OCI-LY3 (cell line): ENCODE results near the gene RTN4RL1.

Experiments used
- H2AFZ ChIP-seq: fragments of 200-600, 300-600 bp; shearing (Covaris generic); 2 replicates; pipeline ENCODE4 v1.6.0; 2014; ENCODE audit warnings: antibody characterized with exemption, low read depth, low read length
- H3K27ac ChIP-seq: fragments of 200-600, 300-600 bp; sonication (generic); 2 replicates; pipeline ENCODE4 v1.5.1; 2014; ENCODE audit warnings: mild to moderate bottlenecking, low read length, moderate library complexity, mixed read lengths
- H3K27me3 ChIP-seq: fragments of 200-600, 300-600 bp; sonication (generic); 2 replicates; pipeline ENCODE4 v1.6.1; 2014; ENCODE audit warnings: low read depth, low read length, mixed read lengths
- H3K36me3 ChIP-seq: fragments of 200-600, 300-600 bp; sonication (generic); replicated peaks from 2 replicates; pipeline ENCODE3; 2014; ENCODE audit warnings: low read depth, low read length, mixed read lengths
- H3K4me1 ChIP-seq: fragments of 300-600, 200-600 bp; sonication (generic); 2 replicates; pipeline ENCODE4 v1.6.1; 2014; ENCODE audit warnings: low read length, mixed read lengths
- H3K4me2 ChIP-seq: fragments of 200-600, 300-600 bp; sonication (generic); 2 replicates; pipeline ENCODE4 v1.6.1; 2014; ENCODE audit warnings: low read length, mixed read lengths
- H3K4me3 ChIP-seq: fragments of 300-600, 200-600 bp; sonication (generic); 2 replicates; pipeline ENCODE4 v1.5.1; 2014; ENCODE audit warnings: antibody characterized with exemption, mild to moderate bottlenecking, low read length, moderate library complexity
- H3K79me2 ChIP-seq: fragments of 300-600, 200-600 bp; shearing (Covaris generic); 2 replicates; pipeline ENCODE4 v1.6.1; 2014; ENCODE audit warnings: mild to moderate bottlenecking, low read length, mixed read lengths
- H3K9ac ChIP-seq: fragments of 300-600, 200-600 bp; shearing (Covaris generic); 2 replicates; pipeline ENCODE4 v1.6.0; 2014; ENCODE audit warnings: mild to moderate bottlenecking, low read length, moderate library complexity
- H3K9me3 ChIP-seq: fragments of 200-600, 300-600 bp; shearing (Covaris generic); 2 replicates; pipeline ENCODE4 v1.6.1; 2014; ENCODE audit warnings: low read length, mixed read lengths; ENCODE audit not compliant: insufficient read depth
- H4K20me1 ChIP-seq: fragments of 200-600, 300-600 bp; sonication (generic); 2 replicates; pipeline ENCODE4 v1.6.1; 2016; ENCODE audit warnings: low read length, mixed read lengths; ENCODE audit not compliant: insufficient read depth
- EZH2phosphoT487 ChIP-seq: fragments of 200-600 bp; shearing (Covaris generic); IDR thresholded peaks from 2 replicates; pipeline ENCODE4 v1.6.1; 2018; ENCODE audit warnings: antibody characterized with exemption, mixed run types, low read depth
- TF ChIP-seq, protein P1 (sequence below): fragments of 200-600, 300-600 bp; sonication (generic); IDR thresholded peaks from 2 replicates; pipeline ENCODE4 v1.5.1; 2014; ENCODE audit warnings: antibody characterized with exemption, low read length, low read depth

The RTN4RL1 gene

DNA sequence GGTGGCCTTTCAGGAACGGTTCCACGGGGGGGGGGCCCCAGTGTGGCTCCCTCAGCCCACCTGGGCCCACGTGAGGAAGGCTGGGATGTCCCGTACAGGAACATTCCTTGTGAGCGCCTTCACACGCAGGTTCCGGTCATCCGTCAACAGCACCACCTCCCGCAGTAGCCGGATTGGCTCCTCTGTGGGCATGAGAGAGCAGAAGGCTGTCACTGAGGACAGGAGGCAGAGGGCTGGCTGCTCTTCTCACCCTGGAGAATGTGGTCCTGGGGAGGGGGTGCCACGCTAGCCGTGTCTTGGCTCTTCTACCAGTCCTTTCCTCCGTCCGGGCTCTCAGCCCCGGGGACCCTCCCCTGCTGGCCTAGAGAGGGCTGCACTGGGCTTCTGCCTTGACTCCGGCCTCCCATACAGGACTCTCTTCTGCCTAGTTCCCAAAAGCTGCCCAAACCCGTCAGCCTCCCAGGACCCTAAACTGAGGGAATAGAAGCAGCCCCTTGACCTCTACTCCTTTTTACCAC, 36.4 kb upstream of the RTN4RL1 start:
- Histone ChIP-seq H3K79me2 (no peaks in the 10 kb centered on the region), H3K27me3 (no peaks in the 10 kb centered on the region), H3K27ac (no peak overlapping the region), H2AFZ (no peak overlapping the region), H3K4me3 (no peak overlapping the region), H3K4me2 (no peak overlapping the region), H3K9ac (no peak overlapping the region), H3K36me3 (no peaks in the 10 kb centered on the region), H3K9me3 (no peaks in the 10 kb centered on the region), H3K4me1 (no peaks in the 10 kb centered on the region), H4K20me1 (peaks cover 8% of the 10 kb centered on the region; the same call in 1 of the 2 replicates)
- TF ChIP-seq EZH2phosphoT487, result no peak
- TF ChIP-seq, protein P1, sequence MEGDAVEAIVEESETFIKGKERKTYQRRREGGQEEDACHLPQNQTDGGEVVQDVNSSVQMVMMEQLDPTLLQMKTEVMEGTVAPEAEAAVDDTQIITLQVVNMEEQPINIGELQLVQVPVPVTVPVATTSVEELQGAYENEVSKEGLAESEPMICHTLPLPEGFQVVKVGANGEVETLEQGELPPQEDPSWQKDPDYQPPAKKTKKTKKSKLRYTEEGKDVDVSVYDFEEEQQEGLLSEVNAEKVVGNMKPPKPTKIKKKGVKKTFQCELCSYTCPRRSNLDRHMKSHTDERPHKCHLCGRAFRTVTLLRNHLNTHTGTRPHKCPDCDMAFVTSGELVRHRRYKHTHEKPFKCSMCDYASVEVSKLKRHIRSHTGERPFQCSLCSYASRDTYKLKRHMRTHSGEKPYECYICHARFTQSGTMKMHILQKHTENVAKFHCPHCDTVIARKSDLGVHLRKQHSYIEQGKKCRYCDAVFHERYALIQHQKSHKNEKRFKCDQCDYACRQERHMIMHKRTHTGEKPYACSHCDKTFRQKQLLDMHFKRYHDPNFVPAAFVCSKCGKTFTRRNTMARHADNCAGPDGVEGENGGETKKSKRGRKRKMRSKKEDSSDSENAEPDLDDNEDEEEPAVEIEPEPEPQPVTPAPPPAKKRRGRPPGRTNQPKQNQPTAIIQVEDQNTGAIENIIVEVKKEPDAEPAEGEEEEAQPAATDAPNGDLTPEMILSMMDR, result no peak

DNA sequence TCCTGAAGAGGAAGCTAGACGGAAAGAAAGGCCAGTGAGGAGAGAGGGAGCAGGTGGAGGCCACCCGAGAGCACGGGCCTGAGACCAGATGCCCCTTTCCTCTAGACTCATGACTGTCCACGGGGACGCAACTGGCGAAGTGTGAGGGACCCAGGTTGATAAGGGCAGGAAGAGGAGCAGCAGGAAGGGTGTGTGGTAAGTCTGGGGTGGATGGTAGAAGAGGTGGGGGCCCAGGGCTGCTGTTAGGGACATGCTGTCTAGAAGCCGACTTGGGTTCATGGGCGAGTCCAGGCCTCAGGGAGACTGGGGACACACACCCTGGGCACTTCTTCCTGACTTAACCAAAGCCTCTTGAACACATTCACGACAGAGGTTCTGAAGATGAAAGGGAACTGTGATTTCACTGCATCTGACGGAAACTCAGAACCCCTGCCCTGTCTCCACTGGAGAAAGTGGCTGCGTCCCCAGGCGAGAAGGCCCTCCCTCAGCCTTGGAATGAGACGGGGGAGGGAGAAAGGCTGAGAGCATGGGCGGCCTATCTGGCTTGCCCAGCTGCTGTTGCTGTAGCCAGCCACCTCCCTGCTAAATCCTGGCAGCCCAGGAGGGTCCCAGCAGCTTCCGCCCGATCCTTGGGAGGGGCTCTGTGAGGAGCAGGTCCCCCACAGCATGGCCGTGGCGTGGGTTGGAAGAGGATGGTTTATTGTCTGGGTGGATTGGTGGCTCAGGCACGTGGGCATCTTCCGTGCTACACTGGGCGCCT, 35.7 kb upstream of the RTN4RL1 start:
- Histone ChIP-seq H3K79me2 (no peaks in the 10 kb centered on the region), H3K4me3 (no peak overlapping the region), H3K9me3 (no peaks in the 10 kb centered on the region), H3K36me3 (no peaks in the 10 kb centered on the region), H3K27me3 (no peaks in the 10 kb centered on the region), H2AFZ (no peak overlapping the region), H3K9ac (no peak overlapping the region), H3K27ac (no peak overlapping the region), H3K4me1 (peaks cover 3% of the 10 kb centered on the region; the same call in 1 of the 2 replicates), H3K4me2 (no peak overlapping the region), H4K20me1 (peaks cover 8% of the 10 kb centered on the region; the same call in 1 of the 2 replicates)
- TF ChIP-seq, protein P1, result no peak

DNA sequence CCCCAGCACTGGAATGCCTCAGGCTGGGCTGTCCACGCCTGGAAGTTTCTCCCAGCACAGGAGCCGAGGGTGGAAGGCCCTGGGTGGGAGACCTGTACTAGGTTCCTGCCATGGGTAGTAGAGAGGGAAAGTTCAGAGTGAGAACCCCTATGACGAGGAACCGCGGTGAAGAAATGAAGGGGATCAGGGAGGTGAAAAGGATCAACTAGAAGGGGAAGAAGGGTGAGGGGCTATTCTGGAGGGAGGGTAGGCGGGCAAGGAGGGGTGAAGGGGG, 35.2 kb upstream of the RTN4RL1 start:
- Histone ChIP-seq H3K27ac (no peak overlapping the region), H3K4me1 (peaks cover 3% of the 10 kb centered on the region; the same call in 1 of the 2 replicates), H3K9me3 (no peaks in the 10 kb centered on the region), H3K4me2 (no peak overlapping the region), H3K79me2 (no peaks in the 10 kb centered on the region), H3K27me3 (no peaks in the 10 kb centered on the region), H3K36me3 (no peaks in the 10 kb centered on the region), H4K20me1 (peaks cover 6% of the 10 kb centered on the region; the same call in 1 of the 2 replicates), H3K4me3 (no peak overlapping the region), H2AFZ (no peak overlapping the region), H3K9ac (no peak overlapping the region)
- TF ChIP-seq EZH2phosphoT487, result no peak
- TF ChIP-seq, protein P1, result no peak

DNA sequence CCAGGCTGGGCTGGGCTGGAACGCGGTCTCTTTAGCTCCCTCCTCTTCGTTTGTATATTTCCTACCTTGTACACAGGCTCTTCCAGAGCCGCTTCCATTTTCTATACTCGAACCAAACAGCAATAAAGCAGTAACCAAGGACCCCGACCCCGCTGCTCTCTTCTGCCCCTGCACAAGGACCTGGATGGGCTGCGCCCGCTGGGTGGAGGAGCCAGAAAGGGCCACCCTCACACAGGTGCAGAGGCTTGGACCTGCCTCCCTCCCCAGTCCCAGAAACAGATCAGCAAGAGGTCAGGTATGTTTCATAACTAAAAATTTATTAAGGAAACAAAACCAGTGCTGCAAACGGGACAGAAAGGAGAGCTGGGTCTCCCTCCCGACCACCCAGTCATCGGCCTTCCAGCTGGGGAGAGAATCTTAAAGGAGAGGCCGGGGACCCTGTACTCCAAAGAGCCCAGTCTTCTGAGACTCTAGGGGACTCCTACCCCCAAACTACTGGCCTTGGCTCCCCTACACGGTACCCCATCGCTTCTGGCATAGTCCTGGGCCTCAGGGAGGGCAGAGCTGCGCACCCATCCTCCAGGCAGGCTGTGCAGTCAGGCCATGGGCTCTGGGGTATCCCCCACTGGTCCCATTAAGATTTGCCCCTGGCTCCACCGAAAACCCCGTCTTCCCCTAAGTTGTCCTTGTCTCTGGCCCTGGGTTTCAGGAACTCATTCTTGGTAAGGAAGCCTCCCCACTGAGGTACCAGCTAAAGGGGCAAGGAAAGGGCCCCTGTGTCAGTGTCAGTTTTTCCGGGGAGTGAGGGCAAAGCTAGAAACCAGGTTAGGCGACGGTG, 34.6 kb upstream of the RTN4RL1 start:
- no peaks in the 10 kb centered on the region for H3K27me3 ChIP-seq
- no peaks in the 10 kb centered on the region for H3K36me3 ChIP-seq
- TF ChIP-seq, protein P1, result no peak
- TF ChIP-seq EZH2phosphoT487, result no peak
- no peaks in the 10 kb centered on the region for H3K9me3 ChIP-seq
- no peak overlapping the region for H3K9ac ChIP-seq
- H3K4me2 ChIP-seq, result no peak overlapping the region
- no peak overlapping the region for H3K4me3 ChIP-seq
- H3K4me1 ChIP-seq, result peaks cover 3% of the 10 kb centered on the region; the same call in 1 of the 2 replicates
- H4K20me1 ChIP-seq, result peaks cover 4% of the 10 kb centered on the region; the same call in 1 of the 2 replicates
- H3K79me2 ChIP-seq, result no peaks in the 10 kb centered on the region
- H3K27ac ChIP-seq, result no peak overlapping the region
- no peak overlapping the region for H2AFZ ChIP-seq
